Measurements from ENCODE around the gene TULP4.

DNA sequence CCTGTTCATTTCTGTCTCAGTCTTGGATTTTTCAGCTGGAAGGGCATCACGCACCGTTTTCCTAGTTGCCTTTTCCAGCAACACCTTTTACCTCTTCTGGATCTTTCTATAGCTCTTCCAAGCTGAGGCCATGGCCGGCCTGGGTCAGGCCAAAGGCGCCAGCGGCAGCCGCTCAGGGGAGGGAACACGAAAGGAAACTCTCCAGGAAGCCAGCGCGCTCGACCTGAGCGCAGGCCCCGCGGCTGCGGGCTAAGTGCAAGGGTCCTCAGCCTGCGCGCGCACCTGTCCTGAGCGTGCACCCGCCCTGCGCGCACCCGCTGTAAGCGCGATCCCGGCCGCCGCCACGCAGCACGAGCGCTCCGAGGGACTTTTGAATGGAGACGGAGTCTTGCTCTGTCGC is 203.8 kb downstream of the TULP4 start:
- TF ChIP-seq, protein P1, sequence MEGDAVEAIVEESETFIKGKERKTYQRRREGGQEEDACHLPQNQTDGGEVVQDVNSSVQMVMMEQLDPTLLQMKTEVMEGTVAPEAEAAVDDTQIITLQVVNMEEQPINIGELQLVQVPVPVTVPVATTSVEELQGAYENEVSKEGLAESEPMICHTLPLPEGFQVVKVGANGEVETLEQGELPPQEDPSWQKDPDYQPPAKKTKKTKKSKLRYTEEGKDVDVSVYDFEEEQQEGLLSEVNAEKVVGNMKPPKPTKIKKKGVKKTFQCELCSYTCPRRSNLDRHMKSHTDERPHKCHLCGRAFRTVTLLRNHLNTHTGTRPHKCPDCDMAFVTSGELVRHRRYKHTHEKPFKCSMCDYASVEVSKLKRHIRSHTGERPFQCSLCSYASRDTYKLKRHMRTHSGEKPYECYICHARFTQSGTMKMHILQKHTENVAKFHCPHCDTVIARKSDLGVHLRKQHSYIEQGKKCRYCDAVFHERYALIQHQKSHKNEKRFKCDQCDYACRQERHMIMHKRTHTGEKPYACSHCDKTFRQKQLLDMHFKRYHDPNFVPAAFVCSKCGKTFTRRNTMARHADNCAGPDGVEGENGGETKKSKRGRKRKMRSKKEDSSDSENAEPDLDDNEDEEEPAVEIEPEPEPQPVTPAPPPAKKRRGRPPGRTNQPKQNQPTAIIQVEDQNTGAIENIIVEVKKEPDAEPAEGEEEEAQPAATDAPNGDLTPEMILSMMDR (IDR thresholded peaks at IDR 0.05) = no peak
- TF ChIP-seq EZH2 (IDR thresholded peaks at IDR 0.05) = no peak

Data from neural progenitor cell (in vitro differentiated cells).